Liver (tissue), 3 donors: ENCODE measurements around the gene DSCAM.

Source experiments
- GABPA ChIP-seq, 2 donors: IDR thresholded peaks in 1 of 2; conservative IDR thresholded peaks in 1 of 2; 2 replicates each; pipeline ENCODE4 v1.6.1; 2016; ENCODE audit warnings: antibody characterized with exemption in 2 of 2, mild to moderate bottlenecking in 1 of 2, moderate library complexity in 1 of 2
- HNF4A ChIP-seq, 2 donors: conservative IDR thresholded peaks; 2 replicates each; pipeline ENCODE4 v1.6.1; 2016; ENCODE audit warnings: antibody characterized with exemption in 2 of 2, mild to moderate bottlenecking in 2 of 2
- JUND ChIP-seq, 2 donors: IDR thresholded peaks; 2 replicates each; pipeline ENCODE4 v1.6.1; 2016; ENCODE audit warnings: antibody characterized with exemption in 2 of 2
- MAX ChIP-seq: IDR thresholded peaks from 2 replicates; pipeline ENCODE4 v1.6.1; 2016; ENCODE audit warnings: antibody characterized with exemption
- NR2F2 ChIP-seq: IDR thresholded peaks from 2 replicates; pipeline ENCODE4 v1.6.1; 2016; ENCODE audit warnings: antibody characterized with exemption
- SP1 ChIP-seq: IDR thresholded peaks from 2 replicates; pipeline ENCODE4 v1.6.1; 2018; ENCODE audit warnings: antibody characterized with exemption, mild to moderate bottlenecking
- TAF1 ChIP-seq: conservative IDR thresholded peaks from 2 replicates; pipeline ENCODE4 v1.6.1; 2016; ENCODE audit warnings: antibody characterized with exemption, mild to moderate bottlenecking
- YY1 ChIP-seq: IDR thresholded peaks from 2 replicates; pipeline ENCODE4 v1.6.1; 2016; ENCODE audit warnings: antibody characterized with exemption, mild to moderate bottlenecking
- TF ChIP-seq, protein P1 (sequence below): fragments of 150-350 bp; IDR thresholded peaks from 2 replicates; pipeline ENCODE4 v1.5.1; 2017; ENCODE audit warnings: improper control_type of control experiment, low read depth, low read length; ENCODE audit not compliant: missing input control
- TF ChIP-seq, protein P2 (sequence below): IDR thresholded peaks from 2 replicates; pipeline ENCODE4 v1.6.1; 2016; ENCODE audit warnings: antibody characterized with exemption
- TF ChIP-seq, protein P3 (sequence below): IDR thresholded peaks from 2 replicates; pipeline ENCODE4 v1.6.1; 2016; ENCODE audit warnings: antibody characterized with exemption, mild to moderate bottlenecking
- donor health status: healthy.
- donor health status: healthy.

- TF ChIP-seq SP1 = no peak
- TF ChIP-seq, protein P1, sequence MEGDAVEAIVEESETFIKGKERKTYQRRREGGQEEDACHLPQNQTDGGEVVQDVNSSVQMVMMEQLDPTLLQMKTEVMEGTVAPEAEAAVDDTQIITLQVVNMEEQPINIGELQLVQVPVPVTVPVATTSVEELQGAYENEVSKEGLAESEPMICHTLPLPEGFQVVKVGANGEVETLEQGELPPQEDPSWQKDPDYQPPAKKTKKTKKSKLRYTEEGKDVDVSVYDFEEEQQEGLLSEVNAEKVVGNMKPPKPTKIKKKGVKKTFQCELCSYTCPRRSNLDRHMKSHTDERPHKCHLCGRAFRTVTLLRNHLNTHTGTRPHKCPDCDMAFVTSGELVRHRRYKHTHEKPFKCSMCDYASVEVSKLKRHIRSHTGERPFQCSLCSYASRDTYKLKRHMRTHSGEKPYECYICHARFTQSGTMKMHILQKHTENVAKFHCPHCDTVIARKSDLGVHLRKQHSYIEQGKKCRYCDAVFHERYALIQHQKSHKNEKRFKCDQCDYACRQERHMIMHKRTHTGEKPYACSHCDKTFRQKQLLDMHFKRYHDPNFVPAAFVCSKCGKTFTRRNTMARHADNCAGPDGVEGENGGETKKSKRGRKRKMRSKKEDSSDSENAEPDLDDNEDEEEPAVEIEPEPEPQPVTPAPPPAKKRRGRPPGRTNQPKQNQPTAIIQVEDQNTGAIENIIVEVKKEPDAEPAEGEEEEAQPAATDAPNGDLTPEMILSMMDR = no peak
- TF ChIP-seq GABPA (IDR thresholded peaks at IDR 0.05 in 1 of 2, conservative IDR thresholded peaks at IDR 0.05 in 1 of 2) = no peak
- TF ChIP-seq HNF4A (conservative IDR thresholded peaks at IDR 0.05) = no peak
- TF ChIP-seq MAX = no peak
- TF ChIP-seq TAF1 = no peak
- no peak for TF ChIP-seq YY1
- no peak for TF ChIP-seq NR2F2
- no peak for TF ChIP-seq JUND (IDR thresholded peaks at IDR 0.05)
- TF ChIP-seq, protein P2, sequence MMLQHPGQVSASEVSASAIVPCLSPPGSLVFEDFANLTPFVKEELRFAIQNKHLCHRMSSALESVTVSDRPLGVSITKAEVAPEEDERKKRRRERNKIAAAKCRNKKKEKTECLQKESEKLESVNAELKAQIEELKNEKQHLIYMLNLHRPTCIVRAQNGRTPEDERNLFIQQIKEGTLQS = no peak
- TF ChIP-seq, protein P3, sequence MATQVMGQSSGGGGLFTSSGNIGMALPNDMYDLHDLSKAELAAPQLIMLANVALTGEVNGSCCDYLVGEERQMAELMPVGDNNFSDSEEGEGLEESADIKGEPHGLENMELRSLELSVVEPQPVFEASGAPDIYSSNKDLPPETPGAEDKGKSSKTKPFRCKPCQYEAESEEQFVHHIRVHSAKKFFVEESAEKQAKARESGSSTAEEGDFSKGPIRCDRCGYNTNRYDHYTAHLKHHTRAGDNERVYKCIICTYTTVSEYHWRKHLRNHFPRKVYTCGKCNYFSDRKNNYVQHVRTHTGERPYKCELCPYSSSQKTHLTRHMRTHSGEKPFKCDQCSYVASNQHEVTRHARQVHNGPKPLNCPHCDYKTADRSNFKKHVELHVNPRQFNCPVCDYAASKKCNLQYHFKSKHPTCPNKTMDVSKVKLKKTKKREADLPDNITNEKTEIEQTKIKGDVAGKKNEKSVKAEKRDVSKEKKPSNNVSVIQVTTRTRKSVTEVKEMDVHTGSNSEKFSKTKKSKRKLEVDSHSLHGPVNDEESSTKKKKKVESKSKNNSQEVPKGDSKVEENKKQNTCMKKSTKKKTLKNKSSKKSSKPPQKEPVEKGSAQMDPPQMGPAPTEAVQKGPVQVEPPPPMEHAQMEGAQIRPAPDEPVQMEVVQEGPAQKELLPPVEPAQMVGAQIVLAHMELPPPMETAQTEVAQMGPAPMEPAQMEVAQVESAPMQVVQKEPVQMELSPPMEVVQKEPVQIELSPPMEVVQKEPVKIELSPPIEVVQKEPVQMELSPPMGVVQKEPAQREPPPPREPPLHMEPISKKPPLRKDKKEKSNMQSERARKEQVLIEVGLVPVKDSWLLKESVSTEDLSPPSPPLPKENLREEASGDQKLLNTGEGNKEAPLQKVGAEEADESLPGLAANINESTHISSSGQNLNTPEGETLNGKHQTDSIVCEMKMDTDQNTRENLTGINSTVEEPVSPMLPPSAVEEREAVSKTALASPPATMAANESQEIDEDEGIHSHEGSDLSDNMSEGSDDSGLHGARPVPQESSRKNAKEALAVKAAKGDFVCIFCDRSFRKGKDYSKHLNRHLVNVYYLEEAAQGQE = no peak
Measured at GRCh38 chr21:40242586-40243265, 604.2 kb downstream of the DSCAM start.
